Left renal cortex interstitium (tissue), 4 donors: ENCODE measurements around the gene SGMS1. TPM values are rescaled to one million over a fixed set of nuclear protein-coding genes. Genes with fewer than 3 reads are reported as not detected.

ENCODE experiments used
- DNase-seq, 4 donors: peaks; one replicate each; pipeline ENCODE4 v3.0.0-alpha.2; 2013; ENCODE audit warnings: low read depth in 4 of 4, low spot score in 2 of 4, missing footprints in 1 of 4
- polyA plus RNA-seq, 4 donors: library from polyadenylated mRNA; unstranded; fragments of 120-200 nt; gene quantifications; one replicate each; pipeline ENCODE4 v1.2.1, GENCODE V29; 2013; ENCODE audit not compliant: insufficient read length in 4 of 4

The SGMS1 gene
- polyA plus RNA-seq, 4 donors = 53.7 to 59.7 (median 55.1) TPM

GRCh38 chr10:50410066-50410811 lies 213.5 kb downstream of the SGMS1 start:
- no peak for DNase-seq

GRCh38 chr10:50407076-50407801 lies 216.5 kb downstream of the SGMS1 start:
- no peak for DNase-seq

- no peak for DNase-seq
Measured at GRCh38 chr10:50406457-50407070, 217.2 kb downstream of the SGMS1 start.

- DNase-seq = no peak
Measured at GRCh38 chr10:50405723-50406122, 218.0 kb downstream of the SGMS1 start.

GRCh38 chr10:50404021-50404773 lies 219.6 kb downstream of the SGMS1 start:
- DNase-seq = no peak

GRCh38 chr10:50403074-50403473 lies 220.7 kb downstream of the SGMS1 start:
- DNase-seq = no peak

GRCh38 chr10:50402466-50402865 lies 221.3 kb downstream of the SGMS1 start:
- no peak for DNase-seq

- DNase-seq = no peak
Measured at GRCh38 chr10:50400694-50401093, 223.1 kb downstream of the SGMS1 start.

GRCh38 chr10:50398823-50399222 lies 224.9 kb downstream of the SGMS1 start:
- no peak for DNase-seq

- DNase-seq = no peak
Measured at GRCh38 chr10:50398381-50398780, 225.4 kb downstream of the SGMS1 start.

GRCh38 chr10:50397312-50398140 lies 226.2 kb downstream of the SGMS1 start:
- DNase-seq = no peak

GRCh38 chr10:50396491-50397311 lies 227.1 kb downstream of the SGMS1 start:
- DNase-seq = no peak

GRCh38 chr10:50395851-50396250 lies 227.9 kb downstream of the SGMS1 start:
- DNase-seq = no peak

GRCh38 chr10:50395271-50395670 lies 228.5 kb downstream of the SGMS1 start:
- DNase-seq = no peak

- DNase-seq = no peak
Measured at GRCh38 chr10:50394832-50395231, 228.9 kb downstream of the SGMS1 start.

- DNase-seq = no peak
Measured at GRCh38 chr10:50393784-50394467, 229.8 kb downstream of the SGMS1 start.

- no peak for DNase-seq
Measured at GRCh38 chr10:50392966-50393718, 230.6 kb downstream of the SGMS1 start.

- DNase-seq = no peak
Measured at GRCh38 chr10:50392426-50392825, 231.3 kb downstream of the SGMS1 start.
